Measurements from ENCODE around the gene SMAGP. TPM values are rescaled to one million over a fixed set of nuclear protein-coding genes. Genes with fewer than 3 reads are reported as not detected.
"Not testable (repeated sequence)": the region's sequence is repeated elsewhere in the genome, so short reads cannot be mapped to it uniquely, and the experiment has no call there.

The SMAGP gene
- total RNA-seq, 2 experiments from 2014 or later, result 0.64 to 1.3 TPM

DNA sequence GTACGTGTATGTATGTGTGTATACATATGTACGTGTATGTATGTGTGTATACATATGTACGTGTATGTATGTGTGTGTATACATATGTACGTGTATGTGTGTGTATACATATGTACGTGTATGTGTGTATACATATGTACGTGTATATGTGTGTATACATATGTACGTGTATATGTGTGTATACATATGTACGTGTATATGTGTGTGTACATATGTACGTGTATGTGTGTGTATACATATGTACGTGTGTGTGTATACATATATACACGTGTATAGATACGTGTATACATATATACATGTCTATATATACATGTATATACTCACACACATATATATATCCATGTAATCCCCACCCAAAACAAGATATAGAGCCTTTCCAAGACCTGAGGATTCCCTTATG is 50.4 kb downstream of the SMAGP start:
- not testable (repeated sequence) for H3K27me3 Mint-ChIP-seq, H3K9me3 Mint-ChIP-seq, H3K36me3 Mint-ChIP-seq, H3K27ac Mint-ChIP-seq, DNase-seq, H3K4me3 Mint-ChIP-seq
- peaks cover 16% of the 10 kb centered on the region for H3K4me1 Mint-ChIP-seq

DNA sequence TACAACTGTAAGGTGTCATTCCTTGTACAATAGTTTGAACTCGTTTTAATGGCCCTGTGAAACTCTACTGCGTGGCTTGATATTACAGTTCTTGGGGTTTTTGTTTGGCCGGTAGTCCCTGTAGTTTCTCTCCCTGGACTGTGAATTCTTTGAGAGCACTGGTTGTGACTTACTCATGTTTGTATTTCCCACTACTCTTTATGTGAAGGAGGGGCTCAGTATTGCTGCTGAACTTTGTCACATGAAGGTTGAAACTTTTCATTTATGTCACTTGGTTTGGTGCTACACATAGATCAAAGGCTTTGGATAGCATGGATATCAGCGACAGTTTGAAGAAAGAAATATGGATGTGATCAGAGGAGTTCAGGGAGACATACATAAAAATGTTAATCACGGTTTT is 50.9 kb downstream of the SMAGP start:
- Mint-ChIP-seq H3K4me3 (peak overlapping the region; percentile 61), H3K9me3 (no peaks in the 10 kb centered on the region), H3K36me3 (peaks cover 2% of the 10 kb centered on the region), H3K27me3 (no peaks in the 10 kb centered on the region), H3K27ac (peak overlapping the region; percentile 21), H3K4me1 (peaks cover 16% of the 10 kb centered on the region)
- DNase-seq, result no peak

DNA sequence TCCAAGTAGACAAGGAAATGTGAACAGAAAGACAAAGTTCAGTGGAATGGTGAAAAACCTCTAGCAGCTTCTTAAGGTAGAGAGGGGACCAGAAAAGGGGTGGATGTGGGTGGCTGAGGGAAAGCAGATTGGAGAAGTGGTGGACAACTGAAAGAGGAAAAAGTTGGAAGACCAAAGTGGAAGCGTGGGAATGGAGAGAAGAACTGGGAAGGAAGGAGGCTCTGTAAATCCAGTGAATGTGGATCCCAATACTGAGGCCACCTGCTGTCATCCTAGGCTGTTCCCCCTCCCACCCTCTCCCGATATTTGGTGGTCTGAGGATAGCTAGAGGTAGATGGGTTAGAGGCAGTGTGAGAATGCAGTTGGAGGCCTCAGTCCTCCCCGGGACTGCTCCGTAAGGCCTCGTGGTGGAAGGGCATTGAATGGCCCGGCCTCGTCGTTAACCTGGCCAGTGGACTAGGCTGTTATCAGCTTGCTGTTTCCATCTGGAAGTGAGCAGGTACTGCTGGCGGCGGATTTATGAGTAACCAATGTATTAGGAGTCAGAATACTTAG is 51.5 kb downstream of the SMAGP start:
- H3K4me3 Mint-ChIP-seq, result peak overlapping the region; percentile 84
- H3K27me3 Mint-ChIP-seq, result no peaks in the 10 kb centered on the region
- peaks cover 4% of the 10 kb centered on the region for H3K36me3 Mint-ChIP-seq
- DNase-seq, result no peak
- peak overlapping the region; percentile 85 for H3K27ac Mint-ChIP-seq
- H3K9me3 Mint-ChIP-seq, result no peaks in the 10 kb centered on the region
- peaks cover 16% of the 10 kb centered on the region for H3K4me1 Mint-ChIP-seq

DNA sequence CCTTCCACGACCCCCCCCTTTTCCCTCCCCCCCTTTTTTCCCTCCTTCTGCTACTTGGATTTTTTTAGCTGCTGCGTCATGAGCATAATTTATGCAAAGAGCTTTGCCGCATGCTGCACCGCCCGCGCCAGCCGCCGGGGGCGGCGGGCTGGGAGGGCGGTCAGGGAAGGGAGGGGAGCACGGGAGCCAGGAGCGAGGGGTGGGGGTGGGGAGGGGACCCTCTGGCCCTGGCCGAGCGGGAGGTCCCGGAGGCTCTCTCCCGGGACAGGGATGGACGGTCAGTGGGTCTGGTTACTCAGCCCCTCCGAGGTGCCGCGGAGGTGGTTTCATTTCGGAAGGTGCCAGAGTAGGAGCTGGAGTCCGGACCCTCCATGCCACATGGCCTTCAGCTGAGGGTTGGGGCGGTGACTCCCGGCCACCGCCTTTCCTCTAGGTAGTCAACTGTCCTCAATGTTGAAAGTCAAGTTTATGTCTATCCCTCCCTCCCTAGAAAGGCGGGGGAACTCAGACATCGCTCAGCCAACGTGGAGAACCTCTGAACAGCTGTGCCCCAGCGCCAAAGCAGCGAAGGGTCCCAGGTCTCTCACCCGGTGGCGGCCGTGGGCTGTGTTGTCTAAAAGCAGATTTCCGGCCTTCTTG is 52.1 kb downstream of the SMAGP start, which contains the start of gene POU6F1:
POU6F1 (minus strand) TSS at position 95 of the 639 bp plus-strand sequence. CDS start 11,226 bp downstream, outside the sequence.
- H3K27me3 Mint-ChIP-seq, result no peaks in the 10 kb centered on the region
- no peaks in the 10 kb centered on the region for H3K9me3 Mint-ChIP-seq
- H3K36me3 Mint-ChIP-seq, result peaks cover 4% of the 10 kb centered on the region
- H3K4me1 Mint-ChIP-seq, result peaks cover 16% of the 10 kb centered on the region
- peak within 1 kb of the TSS; percentile 84 for H3K4me3 Mint-ChIP-seq
- H3K27ac Mint-ChIP-seq, result peak within 1 kb of the TSS; percentile 85
- DNase-seq, result peak; percentile 72

DNA sequence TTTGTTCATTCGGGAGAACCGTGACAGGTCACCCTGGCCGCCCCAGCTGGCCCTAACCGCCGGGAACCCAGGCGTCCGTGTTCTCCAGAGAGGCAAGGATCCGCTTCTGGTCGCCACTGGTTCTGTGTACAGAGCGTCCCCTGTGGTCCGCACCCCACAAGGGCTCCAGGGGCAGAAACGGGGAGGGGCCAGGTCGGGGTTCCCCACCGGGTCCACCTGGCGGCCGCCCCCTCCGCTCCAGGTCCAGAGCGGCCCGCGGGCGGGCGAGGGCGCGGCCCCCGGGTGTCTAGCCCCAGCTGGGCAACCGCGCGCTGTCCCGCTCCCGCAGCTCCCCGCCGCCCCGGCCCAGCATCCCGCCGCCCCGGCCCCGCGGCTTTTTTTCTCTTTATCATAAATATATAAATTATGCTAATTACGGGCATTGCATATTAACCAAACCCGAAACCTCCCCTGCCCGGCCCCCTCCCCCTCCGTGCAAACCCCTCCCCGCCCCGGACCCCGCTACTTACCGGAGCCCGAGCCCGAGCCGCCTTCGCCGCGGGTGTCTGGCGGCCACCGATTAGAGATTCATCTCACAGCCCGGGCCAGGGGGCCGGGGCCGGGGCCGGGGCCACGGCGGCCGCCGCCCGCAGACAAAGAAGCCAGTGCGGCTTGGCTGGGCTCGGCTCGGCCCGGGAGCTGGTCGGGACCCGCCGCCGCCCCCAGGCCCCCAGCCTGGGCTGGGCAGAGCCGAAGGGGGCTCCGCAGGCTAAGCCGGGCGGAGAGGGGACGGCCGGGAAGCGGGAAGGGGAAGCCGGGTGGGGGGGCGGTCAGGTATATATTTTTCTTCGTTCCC is 52.9 kb downstream of the SMAGP start:
- Mint-ChIP-seq H3K27me3 (no peaks in the 10 kb centered on the region), H3K4me3 (peak overlapping the region; percentile 84), H3K27ac (no peak overlapping the region), H3K9me3 (no peaks in the 10 kb centered on the region), H3K36me3 (peaks cover 4% of the 10 kb centered on the region), H3K4me1 (peaks cover 16% of the 10 kb centered on the region)
- peak; percentile 49 for DNase-seq

DNA sequence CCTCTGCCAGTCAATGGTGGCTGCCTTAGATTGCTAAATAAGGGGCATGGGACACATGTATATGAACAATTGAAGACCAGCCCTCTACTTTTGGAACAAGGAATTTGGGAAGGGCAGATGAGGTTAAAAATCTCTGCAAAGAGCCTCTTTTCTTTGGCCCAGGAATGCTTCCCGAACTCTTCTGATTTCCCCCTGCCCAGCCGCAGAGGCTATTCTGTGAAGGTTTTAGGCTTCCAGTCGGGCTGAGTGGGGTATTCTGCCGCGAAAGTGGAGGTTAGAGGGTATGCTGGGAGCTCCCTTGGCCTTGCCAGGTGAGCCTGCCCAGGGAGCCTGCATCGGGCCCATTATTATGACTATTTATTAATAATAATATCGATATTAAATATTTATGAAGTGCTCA is 53.6 kb downstream of the SMAGP start:
- peaks cover 4% of the 10 kb centered on the region for H3K36me3 Mint-ChIP-seq
- no peak for DNase-seq
- H3K27me3 Mint-ChIP-seq, result no peaks in the 10 kb centered on the region
- H3K9me3 Mint-ChIP-seq, result no peaks in the 10 kb centered on the region
- H3K4me1 Mint-ChIP-seq, result peaks cover 16% of the 10 kb centered on the region
- H3K27ac Mint-ChIP-seq, result peak overlapping the region; percentile 36
- H3K4me3 Mint-ChIP-seq, result peak overlapping the region; percentile 69

DNA sequence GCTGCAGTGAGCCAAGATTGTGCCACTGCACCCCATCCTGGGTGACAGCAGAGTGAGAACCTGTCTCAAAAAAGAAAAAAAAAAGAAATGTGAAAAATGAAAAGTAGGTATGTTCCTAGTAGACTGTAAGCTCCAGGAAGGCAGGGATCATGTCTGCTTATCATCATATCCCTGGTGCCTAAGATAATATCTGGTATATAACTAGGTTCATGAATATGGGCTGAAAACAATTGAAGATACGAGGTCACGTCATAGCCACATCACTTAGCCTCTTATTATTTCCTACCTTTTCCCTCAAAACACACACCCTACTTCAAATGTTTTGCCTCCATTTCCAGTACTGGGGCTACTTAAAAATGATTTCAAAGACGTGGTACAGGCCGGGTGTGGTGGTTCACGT is 55.3 kb downstream of the SMAGP start:
- peaks cover 4% of the 10 kb centered on the region for H3K36me3 Mint-ChIP-seq
- no peak for DNase-seq

DNA sequence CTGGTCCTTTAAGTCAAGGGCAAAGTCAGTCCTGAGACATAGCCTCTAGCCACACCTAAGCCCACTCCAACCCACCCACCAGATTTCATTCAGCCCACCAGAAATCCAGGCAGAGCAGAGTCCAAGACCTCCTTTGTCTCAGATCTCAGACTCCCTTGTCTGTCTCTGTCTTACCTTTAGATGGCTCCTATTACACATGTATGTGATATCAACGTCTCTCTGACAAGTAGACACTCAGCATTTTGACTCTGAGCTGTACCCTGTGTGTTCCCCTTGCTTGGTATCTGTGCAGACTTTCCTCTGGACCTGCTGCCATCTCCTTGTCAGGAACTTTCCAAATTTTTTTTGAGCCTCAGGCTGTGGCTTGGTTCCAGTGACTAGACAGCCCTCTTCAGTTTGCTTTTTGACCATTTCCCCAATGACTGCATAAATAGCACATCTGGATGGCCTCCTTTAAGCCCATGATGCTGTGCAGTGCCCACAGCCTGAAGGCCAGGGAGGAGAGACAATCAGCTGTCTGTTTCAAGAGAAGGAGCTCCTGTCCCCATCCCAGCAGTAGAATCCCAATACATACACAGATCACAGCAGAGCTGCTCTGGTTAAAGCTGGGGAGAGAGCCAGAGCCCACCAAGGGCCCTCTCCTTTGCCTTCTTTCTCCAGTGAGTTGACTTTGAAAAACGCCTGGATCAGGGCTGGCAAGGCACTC is 59.4 kb downstream of the SMAGP start:
- H3K4me3 Mint-ChIP-seq, result no peak overlapping the region
- H3K4me1 Mint-ChIP-seq, result no peaks in the 10 kb centered on the region
- no peaks in the 10 kb centered on the region for H3K9me3 Mint-ChIP-seq
- H3K27ac Mint-ChIP-seq, result no peak overlapping the region
- peaks cover 4% of the 10 kb centered on the region for H3K36me3 Mint-ChIP-seq
- DNase-seq, result no peak
- no peaks in the 10 kb centered on the region for H3K27me3 Mint-ChIP-seq

More for the DNA sequence above, 55.3 kb downstream of the SMAGP start:
- Mint-ChIP-seq H3K27me3 (no peaks in the 10 kb centered on the region), H3K9me3 (no peaks in the 10 kb centered on the region), H3K4me3 (no peak overlapping the region), H3K27ac (no peak overlapping the region), H3K4me1 (peaks cover 16% of the 10 kb centered on the region)

DNA sequence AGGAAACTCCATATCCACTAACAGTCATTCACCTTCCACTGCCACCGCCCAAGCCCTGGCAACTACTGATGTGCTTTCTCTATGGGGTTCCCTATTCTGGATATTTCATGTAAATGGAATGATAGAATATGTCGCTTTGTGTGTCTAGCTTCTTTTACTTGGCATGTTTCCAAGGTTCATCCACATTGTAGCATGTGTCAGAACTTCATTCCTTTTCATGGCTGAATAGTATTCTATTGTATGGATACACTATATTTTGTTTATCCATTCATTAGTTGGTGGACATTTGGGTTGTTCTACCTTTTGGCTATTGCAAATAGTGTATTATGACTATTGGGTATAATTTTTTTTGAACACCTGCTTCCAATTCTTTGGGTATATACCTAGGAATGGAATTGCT is 61.0 kb downstream of the SMAGP start:
- Mint-ChIP-seq H3K27ac (no peak overlapping the region), H3K27me3 (no peaks in the 10 kb centered on the region), H3K9me3 (no peaks in the 10 kb centered on the region), H3K4me1 (no peaks in the 10 kb centered on the region), H3K4me3 (no peak overlapping the region), H3K36me3 (peaks cover 2% of the 10 kb centered on the region)
- DNase-seq, result no peak

DNA sequence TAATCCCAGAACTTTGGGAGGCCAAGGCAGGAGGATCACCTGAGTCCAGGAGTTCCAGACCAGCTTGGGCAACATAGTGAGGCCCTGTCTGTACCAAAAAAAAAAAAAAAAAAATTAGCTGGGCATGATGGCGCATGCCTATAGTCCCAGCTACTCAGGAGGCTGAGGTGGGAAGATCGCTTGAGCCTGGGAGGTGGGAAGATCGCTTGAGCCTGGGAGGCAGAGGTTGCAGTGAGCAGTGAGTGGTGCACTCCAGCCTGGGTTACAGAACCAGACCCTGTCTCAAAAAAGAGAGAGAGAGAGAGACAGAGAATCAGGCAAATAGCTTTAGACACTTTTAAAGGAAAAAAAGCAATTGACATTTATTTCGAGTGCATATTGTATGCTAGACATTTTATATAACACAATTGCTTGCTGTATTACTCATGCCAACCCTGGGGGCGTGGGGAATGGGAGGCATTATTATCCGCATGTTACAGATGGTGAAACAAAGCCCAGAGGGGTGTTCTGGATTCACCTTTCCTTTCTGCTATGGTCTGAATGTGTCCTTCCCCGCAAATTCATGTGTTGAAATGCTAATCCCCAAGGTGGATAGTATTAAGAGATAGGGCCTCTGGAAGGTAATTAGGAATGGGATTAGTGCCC is 62.1 kb downstream of the SMAGP start:
- Mint-ChIP-seq H3K27me3 (no peaks in the 10 kb centered on the region), H3K4me1 (peaks cover 1% of the 10 kb centered on the region), H3K4me3 (no peak overlapping the region), H3K9me3 (no peaks in the 10 kb centered on the region), H3K27ac (no peak overlapping the region), H3K36me3 (no peaks in the 10 kb centered on the region)
- no peak for DNase-seq

DNA sequence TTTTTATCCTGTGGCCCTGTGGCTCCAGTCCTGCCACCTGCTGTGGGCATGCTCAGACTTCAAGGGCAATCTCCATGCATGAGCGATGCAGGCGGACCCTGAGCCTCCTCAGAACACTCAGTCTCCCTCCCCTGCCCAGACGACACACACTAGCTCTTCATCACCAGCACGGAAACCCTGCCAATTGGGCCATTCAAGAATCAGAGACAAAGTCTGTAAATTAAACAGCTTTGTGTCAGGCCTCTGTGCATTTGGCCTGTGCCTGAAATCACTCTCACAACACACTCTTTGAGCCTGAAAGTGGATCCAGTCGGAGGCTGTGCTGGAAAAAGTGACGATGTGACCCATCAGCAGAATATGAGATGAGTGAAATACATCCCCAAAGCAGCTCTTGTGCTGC is 64.9 kb downstream of the SMAGP start:
- Mint-ChIP-seq H3K27ac (no peak overlapping the region), H3K4me3 (no peak overlapping the region), H3K9me3 (no peaks in the 10 kb centered on the region), H3K36me3 (no peaks in the 10 kb centered on the region), H3K4me1 (peaks cover 6% of the 10 kb centered on the region), H3K27me3 (no peaks in the 10 kb centered on the region)
- no peak for DNase-seq

DNA sequence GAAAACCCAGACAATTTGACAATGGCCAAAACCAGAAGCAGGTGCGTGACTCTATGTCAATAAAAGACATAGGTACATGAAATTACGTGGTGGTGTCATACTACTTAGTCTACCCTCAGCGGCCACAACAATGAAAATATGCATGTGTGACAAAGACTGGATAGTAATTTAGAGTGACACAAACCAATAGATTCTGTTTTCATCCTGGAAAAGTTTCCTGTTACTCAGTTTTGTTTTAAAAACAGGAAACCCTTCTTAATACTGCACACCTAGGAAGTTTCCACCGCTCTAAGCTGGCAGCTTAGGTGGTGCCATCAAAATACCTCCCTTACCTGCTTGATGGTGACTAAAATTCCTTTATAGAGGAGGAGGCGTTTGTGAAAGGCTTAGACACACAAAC is 67.5 kb downstream of the SMAGP start:
- Mint-ChIP-seq H3K27me3 (no peaks in the 10 kb centered on the region), H3K4me1 (peaks cover 6% of the 10 kb centered on the region), H3K27ac (no peak overlapping the region), H3K9me3 (no peaks in the 10 kb centered on the region), H3K36me3 (no peaks in the 10 kb centered on the region), H3K4me3 (no peak overlapping the region)
- no peak for DNase-seq

DNA sequence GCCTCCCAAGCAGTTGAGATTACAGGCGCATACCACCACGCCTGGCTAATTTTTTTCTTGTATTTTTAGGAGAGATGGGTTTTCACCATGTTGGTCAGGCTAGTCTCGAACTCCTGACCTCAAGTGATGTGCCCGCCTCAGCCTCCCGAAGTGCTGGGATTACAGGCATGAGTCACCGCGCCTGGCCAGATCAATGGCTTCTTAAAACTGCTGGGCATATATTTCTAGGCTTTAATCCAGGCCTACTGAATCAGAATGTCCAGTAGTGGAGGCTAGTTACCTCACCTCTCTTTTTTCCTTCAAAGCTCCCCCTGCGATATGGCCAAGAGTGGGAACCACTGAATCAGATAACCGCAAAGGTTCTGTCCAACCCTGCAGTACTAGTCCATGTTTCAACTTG is 69.4 kb downstream of the SMAGP start:
- H3K4me3 Mint-ChIP-seq, result no peak overlapping the region
- peaks cover 6% of the 10 kb centered on the region for H3K4me1 Mint-ChIP-seq
- no peak overlapping the region for H3K27ac Mint-ChIP-seq
- no peaks in the 10 kb centered on the region for H3K9me3 Mint-ChIP-seq
- no peaks in the 10 kb centered on the region for H3K36me3 Mint-ChIP-seq
- H3K27me3 Mint-ChIP-seq, result no peaks in the 10 kb centered on the region
- DNase-seq, result no peak

DNA sequence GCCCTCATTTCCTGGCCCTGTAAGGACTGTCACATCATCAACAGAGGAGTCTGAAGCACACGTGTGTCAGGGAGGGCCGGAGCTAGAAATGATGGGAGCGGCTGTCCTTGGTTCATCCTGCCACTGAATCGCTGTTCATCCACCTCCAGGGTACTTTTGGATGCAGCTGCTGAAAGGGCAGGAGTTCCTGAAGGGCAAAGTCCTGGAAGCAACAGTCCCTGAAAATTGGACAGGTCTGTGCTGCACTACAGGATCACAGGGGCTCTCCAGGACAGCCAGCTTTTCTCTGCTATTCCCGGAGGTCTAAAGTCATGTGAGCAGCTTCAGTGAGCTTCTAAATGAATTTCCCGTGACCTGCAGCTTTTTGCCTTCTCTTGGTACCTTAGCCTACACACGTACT is 70.1 kb downstream of the SMAGP start:
- Mint-ChIP-seq H3K4me1 (peaks cover 6% of the 10 kb centered on the region), H3K4me3 (no peak overlapping the region), H3K36me3 (no peaks in the 10 kb centered on the region), H3K27ac (no peak overlapping the region), H3K27me3 (no peaks in the 10 kb centered on the region), H3K9me3 (no peaks in the 10 kb centered on the region)
- DNase-seq, result no peak

Data from activated naive CD8-positive, alpha-beta T cell treated with anti-CD3 and anti-CD28 coated beads for 36 hours (primary cell).